HG03460 (cell line): ENCODE results near the gene PCP4L1.
"Not testable (repeated sequence)": the region's sequence is repeated elsewhere in the genome, so short reads cannot be mapped to it uniquely, and the experiment has no call there.

Source experiments
- ATAC-seq: cut with Tn5 transposase; IDR thresholded peaks from one replicate; pipeline ENCODE4 v1.9.1; 2021; ENCODE audit not compliant: unreplicated experiment

PCP4L1 gene

GRCh38 chr1:161227196-161227871, 31.2 kb upstream of the PCP4L1 start:
- peak; percentile 38 for ATAC-seq

GRCh38 chr1:161228032-161228431, 30.5 kb upstream of the PCP4L1 start:
- no peak for ATAC-seq

GRCh38 chr1:161229896-161230295, 28.6 kb upstream of the PCP4L1 start:
- ATAC-seq, result no peak

- ATAC-seq, result no peak
Measured at GRCh38 chr1:161230762-161231161, 27.8 kb upstream of the PCP4L1 start.

- ATAC-seq, result no peak
Measured at GRCh38 chr1:161233102-161233501, 25.4 kb upstream of the PCP4L1 start.

- ATAC-seq, result no peak
Measured at GRCh38 chr1:161235957-161236775, 22.4 kb upstream of the PCP4L1 start.

GRCh38 chr1:161238039-161238473, 20.5 kb upstream of the PCP4L1 start, which contains the start of gene NR1I3:
Gene NR1I3, minus strand, starts transcription at chr1:161238203. Its CDS starts 1,638 bp downstream, at chr1:161236565.
- ATAC-seq, result no peak

GRCh38 chr1:161241682-161242081, 16.9 kb upstream of the PCP4L1 start:
- no peak for ATAC-seq

- ATAC-seq, result no peak
Measured at GRCh38 chr1:161242313-161242712, 16.2 kb upstream of the PCP4L1 start.

- ATAC-seq, result no peak
Measured at GRCh38 chr1:161244888-161245287, 13.7 kb upstream of the PCP4L1 start.

GRCh38 chr1:161250100-161250499, 8.4 kb upstream of the PCP4L1 start:
- ATAC-seq, result not testable (repeated sequence)

GRCh38 chr1:161250829-161251228, 7.7 kb upstream of the PCP4L1 start:
- ATAC-seq, result no peak

GRCh38 chr1:161251579-161251978, 7.0 kb upstream of the PCP4L1 start:
- ATAC-seq, result no peak

GRCh38 chr1:161255302-161255701, 3.2 kb upstream of the PCP4L1 start:
- ATAC-seq, result not testable (repeated sequence)

GRCh38 chr1:161255955-161256520, 2.5 kb upstream of the PCP4L1 start:
- not testable (repeated sequence) for ATAC-seq

GRCh38 chr1:161257109-161257508, 1.4 kb upstream of the PCP4L1 start:
- not testable (repeated sequence) for ATAC-seq

GRCh38 chr1:161259345-161259702, 779 bp downstream of the PCP4L1 start:
- ATAC-seq, result no peak

GRCh38 chr1:161259765-161260164, 1.2 kb downstream of the PCP4L1 start:
- no peak for ATAC-seq

- ATAC-seq, result no peak
Measured at GRCh38 chr1:161260376-161261260, 2.1 kb downstream of the PCP4L1 start.

GRCh38 chr1:161261261-161262235, 3.0 kb downstream of the PCP4L1 start:
- ATAC-seq, result no peak
